ENCODE results near the gene CNTN5. TPM values are rescaled to one million over a fixed set of nuclear protein-coding genes. Genes with fewer than 3 reads are reported as not detected.

CNTN5 gene
- total RNA-seq, 4 donors from 2014 or later: not detected

DNA sequence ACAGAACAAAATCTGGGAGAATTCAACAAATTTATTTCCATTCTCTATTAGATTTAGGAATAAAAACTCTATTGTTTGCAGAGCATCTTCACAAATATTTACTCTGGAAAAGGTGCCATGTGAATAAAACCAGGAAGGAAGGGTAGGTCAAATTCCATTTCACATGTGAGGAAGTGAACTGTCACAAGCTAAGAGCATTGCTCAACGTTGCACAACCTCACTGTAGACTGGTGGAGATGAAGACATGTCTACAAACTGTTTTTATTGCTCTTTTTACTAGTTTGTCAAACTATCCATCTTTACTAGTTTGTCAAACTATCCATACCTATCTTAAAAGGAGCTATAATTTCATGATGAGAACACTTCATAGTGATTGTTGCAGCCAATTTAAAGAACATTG, 236.4 kb downstream of the CNTN5 start:
- no peak for ATAC-seq (ENCODE audit: low FRiP score)
- TF ChIP-seq CTCF (IDR thresholded peaks at IDR 0.05): no peak
- DNase-seq (ENCODE audit: low spot score): no peak

- no peak for DNase-seq (ENCODE audit: low spot score)
- no peak for ATAC-seq (ENCODE audit: low FRiP score)
- no peak for TF ChIP-seq CTCF (IDR thresholded peaks at IDR 0.05)
Measured at GRCh38 chr11:99260696-99261095, 239.9 kb downstream of the CNTN5 start.

DNA sequence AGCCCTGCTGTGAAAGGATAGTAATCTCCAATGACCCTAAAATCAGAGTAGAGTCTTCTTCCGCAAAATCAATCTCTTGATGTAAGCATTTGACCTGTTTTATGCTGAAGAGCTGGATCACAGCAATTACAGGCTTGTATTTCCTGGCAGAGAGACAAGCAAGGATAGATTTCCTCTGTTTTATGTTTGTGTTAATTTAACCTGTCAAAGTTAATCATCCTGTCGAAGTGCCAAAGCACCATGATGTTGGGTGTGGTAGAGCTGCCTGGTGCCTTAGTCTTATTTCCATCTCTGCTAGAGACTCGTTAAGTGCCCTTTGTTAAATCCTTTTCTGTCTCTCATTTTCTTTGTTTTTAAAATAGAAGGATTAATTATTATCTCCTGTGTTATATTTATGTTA, 248.1 kb downstream of the CNTN5 start:
- DNase-seq (ENCODE audit: low spot score) (no peak), ATAC-seq (ENCODE audit: low FRiP score) (no peak)
- TF ChIP-seq CTCF (IDR thresholded peaks at IDR 0.05): no peak

GRCh38 chr11:99271527-99271926, 250.8 kb downstream of the CNTN5 start:
- TF ChIP-seq CTCF (IDR thresholded peaks at IDR 0.05): no peak
- no peak for DNase-seq (ENCODE audit: low spot score)

DNA sequence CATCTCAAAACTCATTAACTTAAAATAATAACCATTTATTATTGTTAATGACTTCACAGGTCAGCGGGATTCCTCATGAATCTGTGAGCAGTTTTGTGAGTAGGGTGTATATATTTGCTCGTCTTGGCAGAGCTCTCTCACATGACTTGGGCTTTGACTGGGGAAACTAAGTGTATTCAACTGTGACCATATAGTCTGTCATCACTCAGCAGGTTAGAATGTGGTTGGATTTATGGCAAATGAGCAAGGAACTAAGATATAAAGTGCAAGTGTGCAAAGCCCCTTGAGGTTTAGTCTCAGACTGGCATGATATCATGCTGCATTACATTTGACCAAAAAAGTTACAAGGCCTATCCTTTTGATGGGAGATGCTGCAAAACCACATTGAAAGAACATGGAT, 254.8 kb downstream of the CNTN5 start:
- no peak for ATAC-seq (ENCODE audit: low FRiP score)
- DNase-seq (ENCODE audit: low spot score): no peak
- TF ChIP-seq CTCF (IDR thresholded peaks at IDR 0.05): no peak

More at GRCh38 chr11:99271527-99271926, 250.8 kb downstream of the CNTN5 start:
- ATAC-seq (ENCODE audit: low FRiP score): no peak

DNA sequence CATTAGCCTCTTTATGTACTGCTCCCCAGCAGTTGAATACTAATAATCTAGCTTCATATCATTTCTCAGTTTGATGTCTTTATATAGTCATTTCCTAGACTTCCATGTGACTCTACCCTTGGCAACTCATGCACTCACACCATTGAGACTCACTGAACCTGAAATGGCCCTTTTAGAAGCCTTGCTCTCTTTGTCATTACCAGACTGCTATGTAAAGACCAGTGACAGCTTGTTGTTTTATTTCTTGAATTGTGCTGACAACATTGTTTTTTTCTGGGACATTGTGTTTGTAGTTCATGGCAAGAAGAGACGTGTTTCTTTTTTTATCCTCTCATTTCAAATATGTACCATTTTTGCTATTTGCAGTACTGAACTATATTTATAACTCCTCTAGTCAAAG, 256.5 kb downstream of the CNTN5 start:
- ATAC-seq (ENCODE audit: low FRiP score) (no peak), DNase-seq (ENCODE audit: low spot score) (no peak)
- TF ChIP-seq CTCF (IDR thresholded peaks at IDR 0.05): no peak

- TF ChIP-seq CTCF (IDR thresholded peaks at IDR 0.05): no peak
- DNase-seq (ENCODE audit: low spot score) (no peak), ATAC-seq (ENCODE audit: low FRiP score) (no peak)
Measured at GRCh38 chr11:99279266-99279665, 258.5 kb downstream of the CNTN5 start.
